ENCODE measurements around the gene CDK14.

The CDK14 gene

DNA sequence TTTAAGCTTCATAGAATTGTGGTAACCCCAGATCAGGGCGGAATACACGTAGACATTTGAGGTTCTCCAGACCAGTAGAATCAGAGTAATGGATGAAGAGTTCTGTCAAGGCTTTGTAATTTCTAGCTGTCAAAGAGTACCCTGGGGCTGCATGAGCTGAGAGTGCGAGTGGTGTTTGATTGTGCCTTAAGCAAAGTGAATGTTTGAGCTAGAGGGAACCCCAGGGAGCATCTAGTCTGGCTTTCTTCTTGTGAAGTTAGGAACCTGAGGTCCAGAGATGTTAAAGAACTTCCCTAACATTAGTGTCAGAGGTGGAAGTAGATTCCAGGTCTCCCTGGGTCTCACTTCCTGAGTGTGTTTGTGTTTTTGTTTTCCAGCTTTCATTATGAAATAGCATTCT is 455.8 kb downstream of the CDK14 start:
- Histone ChIP-seq H3K4me3 (ENCODE audit: low read length) (no peak overlapping the region), H3K27ac (ENCODE audit: low read length) (no peak overlapping the region), H2AFZ (ENCODE audit: low read length) (no peak overlapping the region), H3K79me2 (ENCODE audit: low read length) (0 out of 2 replicates have a peak, but pooled peaks cover 2% of the 10 kb centered on the region), H3F3A (ENCODE audit: insufficient read depth, low read length) (no peaks in the 10 kb centered on the region; the same call in 1 of the 2 replicates), H3K36me3 (replicated peaks; ENCODE audit: insufficient read depth, low read length) (peaks cover 3% of the 10 kb centered on the region; the same call in 1 of the 2 replicates), H3K27me3 (replicated peaks; ENCODE audit: insufficient read depth, low read length) (no peaks in the 10 kb centered on the region), H3K9ac (ENCODE audit: low read length) (no peak overlapping the region), H3K4me2 (ENCODE audit: low read depth, low read length) (no peak overlapping the region), H3K4me1 (ENCODE audit: low read length) (no peaks in the 10 kb centered on the region), H4K20me1 (ENCODE audit: insufficient read depth, low read length) (no peaks in the 10 kb centered on the region), H3K9me3 (replicated peaks; ENCODE audit: insufficient read depth, low read length) (no peaks in the 10 kb centered on the region), H3K9me2 (replicated peaks; ENCODE audit: insufficient read depth, low read length) (no peaks in the 10 kb centered on the region)
- TF ChIP-seq CTCF (IDR thresholded peaks at IDR 0.05; ENCODE audit: low read length), result no peak
- no peak for TF ChIP-seq EZH2phosphoT487 (IDR thresholded peaks at IDR 0.05; ENCODE audit: low read length)
- no peak for TF ChIP-seq EZH2 (optimal IDR thresholded peaks at IDR 0.05; ENCODE audit: low read depth, low read length)
- no peak for DNase-seq

DNA sequence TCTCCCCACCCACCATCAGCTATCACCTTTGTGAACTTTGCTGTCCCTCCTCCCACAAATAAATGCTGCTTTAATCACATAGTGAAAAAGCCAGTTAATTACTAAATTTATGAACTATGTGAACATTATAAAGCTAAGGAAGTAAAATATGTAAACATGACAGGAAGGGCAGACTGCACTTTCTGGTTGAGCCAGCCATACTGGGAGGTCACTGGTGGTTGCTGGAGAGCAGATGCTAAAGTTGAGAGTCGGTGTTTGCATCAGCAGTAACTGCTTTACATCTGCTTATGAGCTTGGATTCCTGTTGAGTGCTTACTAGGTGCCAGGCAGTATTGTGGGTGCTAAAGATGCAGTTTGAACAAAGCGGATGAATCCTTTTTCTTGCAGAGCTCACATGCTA is 458.3 kb downstream of the CDK14 start:
- no peaks in the 10 kb centered on the region for H3K27me3 ChIP-seq (replicated peaks; ENCODE audit: insufficient read depth, low read length)
- H3F3A ChIP-seq (ENCODE audit: insufficient read depth, low read length), result no peaks in the 10 kb centered on the region; the same call in 1 of the 2 replicates
- no peak overlapping the region for H3K4me3 ChIP-seq (ENCODE audit: low read length)
- no peaks in the 10 kb centered on the region for H4K20me1 ChIP-seq (ENCODE audit: insufficient read depth, low read length)
- no peak overlapping the region for H3K9ac ChIP-seq (ENCODE audit: low read length)
- 0 out of 2 replicates have a peak, but pooled peaks cover 2% of the 10 kb centered on the region for H3K79me2 ChIP-seq (ENCODE audit: low read length)
- H3K4me2 ChIP-seq (ENCODE audit: low read depth, low read length), result no peak overlapping the region
- H3K9me2 ChIP-seq (replicated peaks; ENCODE audit: insufficient read depth, low read length), result no peaks in the 10 kb centered on the region
- H3K27ac ChIP-seq (ENCODE audit: low read length), result no peak overlapping the region
- TF ChIP-seq EZH2 (optimal IDR thresholded peaks at IDR 0.05; ENCODE audit: low read depth, low read length) (no peak), EZH2phosphoT487 (IDR thresholded peaks at IDR 0.05; ENCODE audit: low read length) (no peak), CTCF (IDR thresholded peaks at IDR 0.05; ENCODE audit: low read length) (no peak)
- no peak for DNase-seq
- H2AFZ ChIP-seq (ENCODE audit: low read length), result no peak overlapping the region
- H3K36me3 ChIP-seq (replicated peaks; ENCODE audit: insufficient read depth, low read length), result peaks cover 3% of the 10 kb centered on the region; the same call in 1 of the 2 replicates
- no peaks in the 10 kb centered on the region for H3K4me1 ChIP-seq (ENCODE audit: low read length)
- H3K9me3 ChIP-seq (replicated peaks; ENCODE audit: insufficient read depth, low read length), result no peaks in the 10 kb centered on the region

GRCh38 chr7:91055219-91055618 is 459.1 kb downstream of the CDK14 start:
- Histone ChIP-seq H3K4me3 (ENCODE audit: low read length) (no peak overlapping the region), H3K36me3 (replicated peaks; ENCODE audit: insufficient read depth, low read length) (0 out of 2 replicates have a peak, but pooled peaks cover 3% of the 10 kb centered on the region), H2AFZ (ENCODE audit: low read length) (no peak overlapping the region), H3K79me2 (ENCODE audit: low read length) (0 out of 2 replicates have a peak, but pooled peaks cover 2% of the 10 kb centered on the region), H3K27ac (ENCODE audit: low read length) (no peak overlapping the region), H3K9ac (ENCODE audit: low read length) (no peak overlapping the region), H3K4me1 (ENCODE audit: low read length) (no peaks in the 10 kb centered on the region), H3K4me2 (ENCODE audit: low read depth, low read length) (no peak overlapping the region), H3F3A (ENCODE audit: insufficient read depth, low read length) (no peaks in the 10 kb centered on the region), H4K20me1 (ENCODE audit: insufficient read depth, low read length) (no peaks in the 10 kb centered on the region), H3K27me3 (replicated peaks; ENCODE audit: insufficient read depth, low read length) (no peaks in the 10 kb centered on the region), H3K9me3 (replicated peaks; ENCODE audit: insufficient read depth, low read length) (no peaks in the 10 kb centered on the region), H3K9me2 (replicated peaks; ENCODE audit: insufficient read depth, low read length) (no peaks in the 10 kb centered on the region)
- TF ChIP-seq EZH2 (optimal IDR thresholded peaks at IDR 0.05; ENCODE audit: low read depth, low read length) (no peak), CTCF (IDR thresholded peaks at IDR 0.05; ENCODE audit: low read length) (no peak), EZH2phosphoT487 (IDR thresholded peaks at IDR 0.05; ENCODE audit: low read length) (no peak)
- DNase-seq, result no peak
